ENCODE results near the gene CPVL. TPM values are rescaled to one million over a fixed set of nuclear protein-coding genes. Genes with fewer than 3 reads are reported as not detected.

Gene CPVL
- total RNA-seq, 1 experiment from 2014 or later, result 1.1 TPM

DNA sequence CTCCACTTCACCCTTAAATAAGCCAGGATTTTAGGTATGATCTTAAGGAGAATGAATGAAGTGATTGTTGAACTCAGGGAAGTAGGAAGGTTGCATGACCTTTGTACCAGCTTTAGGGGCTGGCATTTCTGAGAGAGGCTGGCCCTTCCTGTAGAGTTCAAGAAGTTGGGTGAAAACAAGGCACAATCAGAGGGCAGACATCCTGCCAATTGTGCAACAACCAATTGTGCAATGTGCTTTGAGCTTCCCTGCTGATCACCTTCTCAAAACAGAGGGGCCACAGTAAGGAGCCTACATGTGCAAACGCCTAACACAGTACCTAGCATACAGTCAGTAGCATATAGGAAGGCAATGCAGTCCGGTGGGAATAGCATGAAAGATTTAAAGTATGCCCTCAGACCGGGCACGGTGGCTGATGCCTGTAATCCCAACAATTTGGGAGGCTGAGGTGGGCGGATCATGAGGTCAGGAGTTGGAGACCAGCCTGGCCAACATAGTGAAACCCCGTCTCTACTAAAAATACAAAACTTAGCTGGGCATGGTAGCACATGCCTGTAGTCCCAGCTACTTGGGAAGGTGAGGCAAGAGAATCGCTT, 5.4 kb downstream of the CPVL start:
- no peak for DNase-seq (ENCODE audit: low read depth, low spot score)
- intact Hi-C loops (cut with micrococcal nuclease; ENCODE audit: unreplicated experiment), result no loop called here
- no TSS peak for BruUV-seq (replicated peaks)
- H3K9me3 ChIP-seq (ENCODE audit: control insufficient read depth, insufficient read depth, low read depth, low read length), result no peaks in the 10 kb centered on the region
- TF ChIP-seq, protein P1, sequence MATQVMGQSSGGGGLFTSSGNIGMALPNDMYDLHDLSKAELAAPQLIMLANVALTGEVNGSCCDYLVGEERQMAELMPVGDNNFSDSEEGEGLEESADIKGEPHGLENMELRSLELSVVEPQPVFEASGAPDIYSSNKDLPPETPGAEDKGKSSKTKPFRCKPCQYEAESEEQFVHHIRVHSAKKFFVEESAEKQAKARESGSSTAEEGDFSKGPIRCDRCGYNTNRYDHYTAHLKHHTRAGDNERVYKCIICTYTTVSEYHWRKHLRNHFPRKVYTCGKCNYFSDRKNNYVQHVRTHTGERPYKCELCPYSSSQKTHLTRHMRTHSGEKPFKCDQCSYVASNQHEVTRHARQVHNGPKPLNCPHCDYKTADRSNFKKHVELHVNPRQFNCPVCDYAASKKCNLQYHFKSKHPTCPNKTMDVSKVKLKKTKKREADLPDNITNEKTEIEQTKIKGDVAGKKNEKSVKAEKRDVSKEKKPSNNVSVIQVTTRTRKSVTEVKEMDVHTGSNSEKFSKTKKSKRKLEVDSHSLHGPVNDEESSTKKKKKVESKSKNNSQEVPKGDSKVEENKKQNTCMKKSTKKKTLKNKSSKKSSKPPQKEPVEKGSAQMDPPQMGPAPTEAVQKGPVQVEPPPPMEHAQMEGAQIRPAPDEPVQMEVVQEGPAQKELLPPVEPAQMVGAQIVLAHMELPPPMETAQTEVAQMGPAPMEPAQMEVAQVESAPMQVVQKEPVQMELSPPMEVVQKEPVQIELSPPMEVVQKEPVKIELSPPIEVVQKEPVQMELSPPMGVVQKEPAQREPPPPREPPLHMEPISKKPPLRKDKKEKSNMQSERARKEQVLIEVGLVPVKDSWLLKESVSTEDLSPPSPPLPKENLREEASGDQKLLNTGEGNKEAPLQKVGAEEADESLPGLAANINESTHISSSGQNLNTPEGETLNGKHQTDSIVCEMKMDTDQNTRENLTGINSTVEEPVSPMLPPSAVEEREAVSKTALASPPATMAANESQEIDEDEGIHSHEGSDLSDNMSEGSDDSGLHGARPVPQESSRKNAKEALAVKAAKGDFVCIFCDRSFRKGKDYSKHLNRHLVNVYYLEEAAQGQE (IDR thresholded peaks at IDR 0.05; ENCODE audit: insufficient read depth in 1 of 2, low read depth in 2 of 2, low read length in 1 of 2), result no peak
- TF ChIP-seq POLR2AphosphoS5 (IDR thresholded peaks at IDR 0.05; ENCODE audit: low read depth, low read length) (no peak), SIN3A (IDR thresholded peaks at IDR 0.05; ENCODE audit: borderline replicate concordance, insufficient read depth, low read depth, low read length) (no peak), TCF7L2 (IDR thresholded peaks at IDR 0.05; ENCODE audit: low read depth, low read length) (no peak)
- TF ChIP-seq, protein P2, sequence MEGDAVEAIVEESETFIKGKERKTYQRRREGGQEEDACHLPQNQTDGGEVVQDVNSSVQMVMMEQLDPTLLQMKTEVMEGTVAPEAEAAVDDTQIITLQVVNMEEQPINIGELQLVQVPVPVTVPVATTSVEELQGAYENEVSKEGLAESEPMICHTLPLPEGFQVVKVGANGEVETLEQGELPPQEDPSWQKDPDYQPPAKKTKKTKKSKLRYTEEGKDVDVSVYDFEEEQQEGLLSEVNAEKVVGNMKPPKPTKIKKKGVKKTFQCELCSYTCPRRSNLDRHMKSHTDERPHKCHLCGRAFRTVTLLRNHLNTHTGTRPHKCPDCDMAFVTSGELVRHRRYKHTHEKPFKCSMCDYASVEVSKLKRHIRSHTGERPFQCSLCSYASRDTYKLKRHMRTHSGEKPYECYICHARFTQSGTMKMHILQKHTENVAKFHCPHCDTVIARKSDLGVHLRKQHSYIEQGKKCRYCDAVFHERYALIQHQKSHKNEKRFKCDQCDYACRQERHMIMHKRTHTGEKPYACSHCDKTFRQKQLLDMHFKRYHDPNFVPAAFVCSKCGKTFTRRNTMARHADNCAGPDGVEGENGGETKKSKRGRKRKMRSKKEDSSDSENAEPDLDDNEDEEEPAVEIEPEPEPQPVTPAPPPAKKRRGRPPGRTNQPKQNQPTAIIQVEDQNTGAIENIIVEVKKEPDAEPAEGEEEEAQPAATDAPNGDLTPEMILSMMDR (IDR thresholded peaks at IDR 0.05), result no peak
- peaks cover 31% of the 10 kb centered on the region for H3K27me3 ChIP-seq (ENCODE audit: control insufficient read depth, insufficient read depth, low read length)
- CTCF ChIA-PET, result interaction anchor here (0.6 kb wide), 1 partner anchor 131 kb away, joined by 3 read pairs; no protein-coding TSS in a partner anchor
- H3K27ac ChIP-seq (ENCODE audit: low read length), result no peak overlapping the region
- no peak overlapping the region for H3K4me3 ChIP-seq (ENCODE audit: low read depth in 2 of 2, low read length in 2 of 2)
- in situ Hi-C loops (cut with HindIII; ENCODE audit: low pct_unique_long_range_greater_than_20kb, low sequenced_read_pairs), result no loop called here
- no peak for ATAC-seq
- POLR2A ChIA-PET, result no interaction called here
- H3K4me1 ChIP-seq (ENCODE audit: control insufficient read depth, insufficient read depth, low read length), result 0 out of 2 replicates have a peak, but pooled peaks cover under 1% of the 10 kb centered on the region
- H3K36me3 ChIP-seq (ENCODE audit: control insufficient read depth, insufficient read depth, low read length), result no peaks in the 10 kb centered on the region

DNA sequence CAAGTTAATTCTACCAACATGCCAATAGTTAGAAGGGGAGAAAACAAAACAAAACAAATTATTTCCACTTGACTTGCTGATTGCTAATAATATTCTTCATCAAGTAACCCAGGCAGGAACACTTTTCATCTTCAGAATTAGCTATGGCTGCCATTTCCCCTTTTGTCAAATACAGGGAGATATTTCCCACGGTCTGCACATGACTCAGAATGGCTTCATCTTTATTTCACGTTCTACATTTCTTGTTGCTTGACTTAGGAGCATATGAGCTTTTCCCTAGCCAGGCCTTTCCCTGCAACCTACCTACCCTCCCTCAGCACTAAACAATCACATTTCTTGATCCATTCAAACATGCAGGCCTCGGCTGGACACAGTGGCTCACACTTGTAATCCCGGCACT, 6.5 kb downstream of the CPVL start:
- H3K4me1 ChIP-seq (ENCODE audit: control insufficient read depth, insufficient read depth, low read length), result no peaks in the 10 kb centered on the region
- no TSS peak for BruUV-seq (replicated peaks)
- H3K27me3 ChIP-seq (ENCODE audit: control insufficient read depth, insufficient read depth, low read length), result peaks cover 22% of the 10 kb centered on the region
- DNase-seq (ENCODE audit: low read depth, low spot score) (no peak), ATAC-seq (no peak)
- H3K9me3 ChIP-seq (ENCODE audit: control insufficient read depth, insufficient read depth, low read depth, low read length), result no peaks in the 10 kb centered on the region
- no peaks in the 10 kb centered on the region for H3K36me3 ChIP-seq (ENCODE audit: control insufficient read depth, insufficient read depth, low read length)
- TF ChIP-seq SIN3A (IDR thresholded peaks at IDR 0.05; ENCODE audit: borderline replicate concordance, insufficient read depth, low read depth, low read length) (no peak), TCF7L2 (IDR thresholded peaks at IDR 0.05; ENCODE audit: low read depth, low read length) (no peak)
- TF ChIP-seq, protein P1 (IDR thresholded peaks at IDR 0.05; ENCODE audit: insufficient read depth in 1 of 2, low read depth in 2 of 2, low read length in 1 of 2), result no peak
- no peak overlapping the region for H3K27ac ChIP-seq (ENCODE audit: low read length)
- intact Hi-C loops (cut with micrococcal nuclease; ENCODE audit: unreplicated experiment) (no loop called here), in situ Hi-C loops (cut with HindIII; ENCODE audit: low pct_unique_long_range_greater_than_20kb, low sequenced_read_pairs) (no loop called here)
- CTCF ChIA-PET, result no interaction called here
- POLR2A ChIA-PET, result no interaction called here
- no peak overlapping the region for H3K4me3 ChIP-seq (ENCODE audit: low read depth in 2 of 2, low read length in 2 of 2)

Measured in Panc1 (cell line).